NCI-H748 (cell line): Measurements from ENCODE around the gene LAMB3.
"Not testable (repeated sequence)": the region's sequence is repeated elsewhere in the genome, so short reads cannot be mapped to it uniquely, and the experiment has no call there.

Source experiments
- DNase-seq: peaks from one replicate; lab custom pipeline; 2025; ENCODE audit not compliant: unreplicated experiment; lab: John Stamatoyannopoulos, UW

Gene LAMB3

DNA sequence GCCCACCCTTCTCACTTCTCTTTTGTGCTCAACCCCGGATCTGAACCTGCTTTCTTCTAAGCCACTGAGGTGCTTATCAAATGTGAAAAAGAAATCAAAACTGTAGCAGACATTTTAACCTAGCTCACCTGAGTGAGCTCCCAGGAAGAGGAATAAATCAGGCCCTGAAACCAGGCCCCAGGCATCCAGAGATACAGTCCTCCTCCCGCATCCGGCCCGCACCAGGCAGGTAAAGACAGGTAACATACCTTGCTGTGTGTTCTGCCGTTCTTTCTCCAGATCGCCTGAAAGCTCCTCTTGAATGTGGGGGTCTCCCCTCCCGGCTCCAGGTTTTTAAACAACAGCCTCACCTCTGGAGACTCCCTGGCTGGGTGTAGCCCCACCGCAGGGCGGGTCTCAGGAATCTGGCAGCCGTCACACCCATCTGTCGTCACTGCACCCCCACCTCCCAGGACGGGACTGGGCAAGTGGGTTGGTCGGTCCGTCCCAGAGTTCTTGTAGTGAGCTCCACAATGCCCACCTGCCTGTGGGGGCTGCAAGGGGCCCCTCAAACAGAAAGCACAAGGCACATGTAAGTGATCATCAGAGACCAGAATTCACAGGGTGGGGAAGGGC, at the start of gene LAMB3:
Gene LAMB3 (minus strand): TSS at position 305 of the 615 bp plus-strand sequence. CDS start 1,481 bp downstream, outside the sequence.
- peak; percentile 15 for DNase-seq

DNA sequence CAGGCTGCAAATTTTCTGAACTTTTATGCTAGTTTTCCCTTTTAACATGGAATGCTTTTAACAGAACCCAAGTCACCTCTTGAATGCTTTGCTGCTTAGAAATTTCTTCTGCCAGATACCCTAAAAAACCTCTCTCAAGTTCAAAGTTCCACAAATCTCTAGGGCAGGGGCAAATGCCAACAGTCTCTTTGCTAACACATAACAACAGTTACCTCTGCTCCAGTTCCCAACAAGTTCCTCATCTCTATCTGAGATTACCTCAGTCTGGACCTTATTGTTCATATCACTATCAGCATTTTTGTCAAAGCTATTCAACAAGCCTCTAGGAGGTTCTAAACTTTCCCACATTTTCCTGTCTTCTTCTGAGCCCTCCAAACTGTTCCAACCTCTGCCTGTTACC, 48.5 kb upstream of the LAMB3 start:
- DNase-seq = not testable (repeated sequence)

DNA sequence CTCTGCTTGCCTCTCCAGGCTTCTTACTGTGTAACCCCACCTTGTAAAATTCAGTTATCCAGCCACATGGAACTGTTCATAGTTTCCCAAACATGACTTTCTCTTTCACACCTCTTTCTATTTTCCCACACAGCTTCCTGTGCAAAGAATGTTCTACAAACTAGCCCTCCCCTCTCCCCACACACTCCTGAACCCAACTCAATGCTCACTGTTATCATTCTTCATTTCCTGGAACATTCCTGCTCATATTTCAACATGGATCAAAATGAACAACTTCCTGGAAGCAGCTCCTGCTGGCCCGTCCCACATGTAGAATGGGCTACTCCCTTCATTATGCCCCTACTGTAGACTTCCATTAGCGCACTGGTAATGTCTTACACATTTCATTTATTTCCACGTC, 44.9 kb upstream of the LAMB3 start:
- no peak for DNase-seq

DNA sequence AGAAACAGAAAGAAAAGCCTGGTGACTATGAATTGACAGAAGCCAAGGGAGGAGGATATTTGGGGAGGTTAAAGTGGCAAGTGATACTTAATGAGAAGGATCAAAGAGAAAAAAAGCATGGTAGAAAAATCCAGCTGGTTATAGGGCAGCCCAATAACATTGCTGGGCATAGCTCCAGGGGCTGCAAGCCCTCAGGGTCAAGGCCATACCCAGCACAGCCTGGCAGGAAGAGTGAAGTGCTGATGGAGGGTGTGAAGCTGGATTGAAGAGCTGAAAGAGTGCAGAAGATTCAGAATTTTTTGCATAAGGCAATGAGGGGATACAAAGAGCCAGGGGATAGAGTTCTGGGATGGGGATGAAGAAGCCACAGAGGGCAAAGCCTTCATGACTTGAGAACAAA, 44.4 kb upstream of the LAMB3 start:
- no peak for DNase-seq

DNA sequence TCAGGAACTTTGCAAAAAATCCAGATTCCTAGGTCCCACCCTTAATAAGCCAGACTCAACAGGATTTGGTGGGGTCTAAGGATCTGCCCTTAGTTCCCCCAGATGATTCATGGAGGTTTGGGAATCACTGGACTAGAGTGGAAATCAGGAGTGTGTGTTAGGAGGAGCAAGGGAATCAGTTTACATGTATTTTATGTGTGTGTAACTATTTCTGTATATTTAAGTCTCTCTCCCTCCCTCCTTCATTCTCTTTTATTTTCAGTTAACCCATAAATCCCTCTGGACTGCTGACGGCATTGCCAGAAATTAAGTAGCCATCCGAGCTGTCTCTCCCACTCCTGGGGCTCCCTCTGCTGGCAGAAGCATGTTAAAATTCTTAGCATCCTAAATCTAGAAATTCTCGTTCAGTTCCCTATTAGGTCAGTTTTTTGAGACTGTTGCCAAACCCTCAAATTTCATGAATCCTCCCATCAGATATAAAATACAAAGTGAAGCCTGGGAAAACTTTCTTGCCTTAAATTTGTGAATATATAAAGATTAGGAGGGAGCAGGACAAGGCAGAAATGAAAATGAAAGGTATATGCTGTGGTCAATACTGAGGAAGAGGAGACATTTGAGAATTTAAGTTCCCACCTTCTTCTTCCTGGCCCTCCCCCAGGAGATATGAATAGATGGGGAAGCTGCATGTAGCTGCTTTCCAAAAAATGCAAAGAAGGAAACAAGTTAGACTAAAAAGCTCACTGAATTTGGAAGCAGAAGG, 40.7 kb upstream of the LAMB3 start:
- peak; percentile 77 for DNase-seq

DNA sequence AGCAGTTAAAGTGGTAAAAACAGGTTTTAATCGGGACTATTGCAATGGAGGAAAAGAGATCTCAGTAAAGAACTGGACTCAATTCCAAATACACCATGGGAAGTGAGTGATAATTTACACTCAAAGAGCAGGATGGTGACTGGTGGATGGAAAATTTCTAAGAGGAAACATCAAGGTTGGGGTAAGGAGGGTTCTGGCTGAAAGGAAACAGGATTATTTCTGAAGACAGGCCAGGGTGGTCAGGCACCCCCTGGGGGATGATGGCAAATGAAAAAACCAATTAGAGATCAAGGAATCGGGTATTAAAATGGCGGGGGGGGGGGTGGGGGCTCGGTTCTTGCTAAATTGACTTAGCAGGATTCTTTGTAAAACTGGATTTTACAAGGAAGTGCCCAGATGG, 40.1 kb upstream of the LAMB3 start:
- no peak for DNase-seq

DNA sequence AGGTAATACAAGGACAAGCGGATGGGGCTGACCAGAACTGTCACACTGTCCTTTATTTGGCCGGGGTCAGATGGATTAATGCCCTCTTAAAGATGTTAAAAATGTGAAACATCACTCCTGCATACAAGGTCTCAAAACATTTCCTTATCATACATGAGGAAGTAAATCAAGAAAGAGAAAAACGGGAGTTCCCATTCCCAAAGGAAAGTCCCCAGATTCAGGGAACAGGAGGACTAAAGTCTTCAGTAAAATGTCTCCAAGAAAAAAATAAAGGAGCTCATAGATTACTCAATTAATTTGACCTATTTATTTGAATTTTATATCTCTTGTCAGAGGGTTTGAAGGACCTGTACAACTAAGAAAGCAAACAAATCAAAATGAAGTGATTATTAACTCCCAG, 39.0 kb upstream of the LAMB3 start:
- no peak for DNase-seq

DNA sequence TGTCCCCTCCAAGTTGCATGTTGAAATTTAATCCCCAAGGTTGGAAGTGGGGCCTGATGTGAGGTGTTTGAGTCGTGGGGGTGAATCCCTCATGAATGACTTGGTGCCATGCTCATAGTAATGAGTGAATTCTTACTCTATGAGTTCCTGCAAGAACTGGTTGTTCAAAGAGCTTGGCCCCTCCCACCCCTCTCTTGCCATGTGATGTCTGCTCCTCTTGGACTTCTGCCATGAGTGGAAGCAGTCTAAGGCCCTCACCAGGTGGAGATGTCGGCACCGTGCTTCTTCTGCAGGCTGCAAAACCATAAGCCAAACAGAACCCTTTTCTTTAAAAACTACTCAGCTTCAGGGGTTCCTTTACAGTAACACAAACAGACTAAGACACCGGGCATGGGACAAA, 37.3 kb upstream of the LAMB3 start:
- DNase-seq = peak; percentile 1

DNA sequence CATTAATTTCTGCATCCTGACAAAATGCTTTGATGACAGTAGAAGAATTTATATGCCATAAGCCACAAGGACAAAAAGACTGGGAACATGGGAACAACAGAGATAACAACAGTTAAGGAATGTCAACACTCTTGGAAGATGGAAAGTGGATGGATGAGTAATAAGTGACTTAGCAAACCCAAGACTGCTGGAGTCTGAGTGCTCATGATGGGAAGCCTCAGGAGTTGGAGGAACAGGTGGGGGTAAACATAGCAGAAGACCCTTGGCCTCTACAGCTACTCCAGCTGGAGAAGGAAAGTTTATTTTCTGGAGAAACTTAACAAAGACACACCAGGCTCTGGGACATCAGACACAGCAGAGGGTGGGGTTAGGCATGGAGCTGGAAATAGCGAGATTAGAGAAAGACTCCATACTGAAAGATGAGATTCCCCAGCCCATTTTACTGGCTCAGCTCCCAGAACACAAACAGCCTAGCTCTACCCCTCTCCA, 36.6 kb upstream of the LAMB3 start:
- DNase-seq = no peak

DNA sequence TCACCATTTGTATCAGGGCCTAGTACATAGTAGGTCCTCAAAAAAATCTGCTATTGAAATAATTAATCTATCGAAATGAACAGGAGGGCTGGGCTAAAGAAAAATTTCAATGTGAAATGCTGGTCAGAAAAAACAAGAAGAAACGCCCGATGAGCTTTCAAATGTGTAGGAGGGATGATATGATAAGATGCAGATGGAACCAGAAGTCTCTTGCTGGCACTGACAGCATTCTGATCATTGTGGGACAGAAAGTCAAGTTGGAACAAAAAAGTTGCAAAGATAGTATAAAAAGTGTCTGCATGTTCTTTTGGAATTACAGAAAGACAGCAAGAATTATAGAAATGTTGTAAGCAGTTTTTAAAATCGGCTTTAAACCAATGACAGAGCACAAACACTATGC, 34.1 kb upstream of the LAMB3 start:
- no peak for DNase-seq

DNA sequence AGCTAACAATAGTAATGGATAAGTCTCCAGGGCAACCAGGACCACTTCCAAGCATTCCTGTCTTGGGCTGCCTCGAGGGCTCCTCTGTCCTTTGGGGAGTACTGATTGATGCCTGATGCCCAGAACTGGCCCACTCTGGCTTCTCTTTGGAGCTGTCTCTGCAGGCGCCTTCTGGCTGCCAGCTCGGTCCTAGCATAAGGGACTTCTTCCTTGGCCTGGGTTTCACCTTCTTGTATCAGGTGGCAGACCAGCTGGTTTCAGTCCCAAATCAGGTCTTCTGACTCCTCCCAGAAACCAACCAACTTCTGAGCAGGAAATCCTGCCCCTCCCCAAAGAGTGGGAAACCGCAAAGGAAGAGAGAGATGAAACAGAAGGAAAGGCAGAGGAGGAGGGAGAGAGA, 33.6 kb upstream of the LAMB3 start:
- DNase-seq = no peak

DNA sequence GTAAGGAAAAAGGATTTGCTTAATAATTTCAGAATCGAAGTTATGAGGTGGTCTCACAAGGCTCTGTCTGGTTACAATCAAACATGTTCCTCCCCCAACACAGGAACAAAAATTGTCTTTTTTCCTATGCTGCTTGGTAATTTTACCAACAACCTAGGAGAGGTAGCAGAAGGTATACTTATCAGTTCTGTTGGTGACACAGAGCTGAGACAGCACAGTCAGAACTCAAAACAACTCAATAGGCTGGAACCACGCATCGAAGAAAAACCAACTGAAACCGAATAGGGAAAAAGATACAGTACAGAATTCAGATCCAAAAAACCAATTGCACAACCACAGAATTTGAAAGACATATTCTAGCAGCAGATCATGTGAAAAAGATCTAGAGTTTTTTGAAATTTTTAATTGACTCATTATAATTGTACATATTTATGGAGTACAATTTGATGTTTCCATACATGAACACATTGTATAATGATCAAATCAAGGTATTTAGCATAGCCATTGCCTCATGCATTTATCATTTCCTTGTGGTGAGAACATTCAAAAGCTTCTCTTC, 26.8 kb upstream of the LAMB3 start:
- no peak for DNase-seq

DNA sequence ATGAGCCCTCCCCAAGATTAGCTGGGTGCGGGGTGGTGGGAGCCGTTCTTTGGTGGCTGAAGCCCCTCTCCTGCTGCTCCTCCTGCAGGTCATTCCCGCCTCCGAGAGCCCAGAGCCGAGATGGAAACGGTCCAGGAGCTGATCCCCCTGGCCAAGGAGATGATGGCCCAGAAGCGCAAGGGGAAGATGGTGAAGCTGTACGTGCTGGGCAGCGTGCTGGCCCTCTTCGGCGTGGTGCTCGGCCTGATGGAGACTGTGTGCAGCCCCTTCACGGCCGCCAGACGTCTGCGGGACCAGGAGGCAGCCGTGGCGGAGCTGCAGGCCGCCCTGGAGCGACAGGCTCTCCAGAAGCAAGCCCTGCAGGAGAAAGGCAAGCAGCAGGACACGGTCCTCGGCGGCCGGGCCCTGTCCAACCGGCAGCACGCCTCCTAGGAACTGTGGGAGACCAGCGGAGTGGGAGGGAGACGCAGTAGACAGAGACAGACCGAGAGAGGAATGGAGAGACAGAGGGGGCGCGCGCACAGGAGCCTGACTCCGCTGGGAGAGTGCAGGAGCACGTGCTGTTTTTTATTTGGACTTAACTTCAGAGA, 23.4 kb upstream of the LAMB3 start:
- peak; percentile 63 for DNase-seq

DNA sequence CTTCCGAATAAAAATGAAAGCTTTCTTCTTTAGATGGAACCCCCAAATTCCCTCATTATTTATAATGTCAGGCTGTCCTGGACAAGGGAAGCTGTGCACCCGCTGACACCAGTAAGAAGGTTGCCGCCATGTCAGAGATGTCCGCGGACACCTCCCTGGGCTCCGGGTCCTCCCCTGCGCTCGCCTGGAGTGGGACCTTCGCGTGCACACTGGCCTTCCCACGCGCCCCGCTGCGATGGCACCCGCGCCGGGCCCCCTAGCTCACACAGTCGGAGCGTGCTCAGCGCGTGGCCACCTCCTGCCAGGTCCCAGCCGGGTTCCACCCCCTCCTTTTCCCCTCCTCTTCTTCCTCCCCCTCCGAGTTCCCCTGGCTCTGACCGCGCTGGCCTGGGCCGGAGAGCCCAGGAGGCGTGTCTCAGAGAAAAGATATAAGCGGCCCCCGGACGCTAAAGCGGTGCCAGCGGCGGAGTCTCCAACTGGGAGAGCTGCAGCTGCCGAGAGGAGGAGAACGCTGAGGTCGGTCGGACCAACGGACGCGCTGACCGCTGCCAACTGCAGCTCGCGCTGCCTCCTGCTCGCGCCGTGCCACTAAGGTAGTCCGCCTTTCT, 22.8 kb upstream of the LAMB3 start, which contains the start of gene G0S2:
Gene G0S2 (plus strand): TSS at position 456 of the 608 bp plus-strand sequence. CDS start 273 bp downstream, outside the sequence.
- peak; percentile 82 for DNase-seq

DNA sequence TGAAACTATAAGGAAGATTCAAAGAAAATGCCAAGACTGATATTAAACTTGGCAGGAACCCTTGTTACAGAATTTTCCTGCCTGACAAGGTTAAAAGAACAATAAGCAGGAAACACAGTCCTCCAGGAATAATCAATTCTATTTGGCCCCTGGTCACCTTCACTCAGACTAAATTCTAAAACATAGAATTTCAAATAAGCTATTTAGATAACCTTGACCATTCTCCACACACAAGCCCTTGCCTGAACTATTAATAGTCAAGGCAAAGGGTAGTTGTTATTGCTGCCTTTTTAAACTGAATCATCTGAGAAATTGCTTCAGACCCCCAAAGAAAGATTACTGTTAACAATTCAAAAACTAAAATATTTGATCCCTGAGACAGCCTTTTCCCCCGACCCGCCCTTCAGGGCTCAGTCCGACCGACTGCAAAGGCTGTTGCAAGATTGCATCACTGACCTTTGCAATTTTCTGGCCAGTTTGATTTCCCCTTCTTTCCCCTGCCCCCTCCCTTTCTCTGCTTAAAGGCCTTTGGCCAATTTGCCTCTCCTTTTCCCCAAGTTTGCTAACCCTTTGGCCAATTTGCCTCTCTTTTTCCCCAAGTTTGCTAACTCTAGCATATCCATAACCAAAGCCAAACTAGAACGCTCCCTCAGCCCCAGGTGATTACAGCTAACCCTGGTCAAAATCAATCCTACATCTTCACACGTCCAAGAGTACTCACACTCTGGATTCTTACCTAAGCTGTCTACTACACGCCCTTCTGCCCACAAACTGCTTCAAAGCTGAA, 21.6 kb upstream of the LAMB3 start:
- no peak for DNase-seq

DNA sequence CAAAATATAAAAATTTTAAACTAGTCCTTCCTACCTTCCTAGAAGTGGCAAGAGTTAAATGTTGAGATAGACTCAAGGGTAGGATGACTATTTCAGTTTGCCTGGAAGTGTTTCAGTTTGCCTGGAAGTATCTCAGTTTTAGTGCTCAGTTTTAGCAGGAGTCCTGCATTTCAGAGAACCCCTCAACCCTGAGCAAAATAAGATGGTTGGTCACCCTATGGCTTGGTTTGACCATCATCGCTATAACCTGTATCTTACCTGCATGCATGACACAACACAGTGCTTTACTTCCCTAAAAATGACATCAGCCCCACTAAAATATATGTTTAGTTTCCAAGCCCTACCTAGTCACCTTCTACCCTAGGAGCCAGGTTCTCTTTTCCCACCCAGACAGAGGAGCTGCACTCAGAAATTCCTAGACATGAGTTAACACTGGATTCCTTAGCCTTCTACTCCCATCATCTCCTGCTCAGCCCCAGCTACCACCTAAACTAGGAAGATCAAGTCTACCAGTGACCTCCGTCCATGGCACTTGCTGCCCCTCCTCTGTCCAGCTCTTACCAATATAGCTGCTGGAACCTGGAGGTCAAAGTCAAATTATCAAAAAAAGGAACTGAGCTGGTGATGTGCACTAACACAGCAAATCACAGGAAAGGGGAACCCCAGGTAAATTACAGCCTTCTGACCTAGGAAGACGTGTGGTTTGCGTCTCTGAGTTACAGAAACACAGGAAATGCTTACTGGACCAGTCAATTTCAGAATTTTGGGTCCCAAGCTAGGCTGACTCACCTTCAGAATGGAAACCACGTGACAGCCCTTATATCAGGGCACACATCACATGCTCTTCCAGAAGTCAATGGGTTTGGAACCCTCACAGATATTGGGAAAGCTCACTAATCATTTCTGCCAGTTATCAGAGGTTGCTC, 20.7 kb upstream of the LAMB3 start:
- no peak for DNase-seq

DNA sequence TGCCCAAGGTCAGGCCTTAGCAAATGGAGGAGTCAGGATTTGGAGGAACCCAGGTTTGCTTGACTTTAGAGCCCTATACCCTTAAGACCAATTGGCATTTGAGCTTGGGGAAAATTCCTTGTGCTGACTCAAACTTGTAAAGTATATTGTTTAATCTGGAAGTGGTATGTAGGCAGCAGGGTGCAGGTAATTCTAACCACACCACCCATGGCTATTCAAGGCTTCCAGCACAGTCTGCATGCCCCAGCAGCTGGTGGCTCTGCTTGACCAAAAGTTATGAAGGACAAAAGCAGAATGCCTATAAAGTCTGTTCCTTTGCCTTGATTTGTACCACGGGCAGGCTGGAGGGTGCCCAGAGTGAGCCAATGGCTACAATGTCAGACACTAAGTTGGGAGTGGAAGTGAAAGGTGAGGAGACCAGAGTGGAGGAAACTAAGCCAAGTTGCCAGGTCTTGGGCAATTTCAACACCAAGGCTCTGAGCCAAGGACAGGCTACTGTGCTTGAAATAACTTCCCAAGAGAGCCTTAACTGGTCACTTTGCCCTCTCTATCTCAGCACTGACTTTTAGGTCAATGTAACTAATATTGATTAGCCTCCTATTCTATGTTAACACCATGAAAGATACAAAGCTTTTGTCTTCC, 18.3 kb upstream of the LAMB3 start:
- no peak for DNase-seq

DNA sequence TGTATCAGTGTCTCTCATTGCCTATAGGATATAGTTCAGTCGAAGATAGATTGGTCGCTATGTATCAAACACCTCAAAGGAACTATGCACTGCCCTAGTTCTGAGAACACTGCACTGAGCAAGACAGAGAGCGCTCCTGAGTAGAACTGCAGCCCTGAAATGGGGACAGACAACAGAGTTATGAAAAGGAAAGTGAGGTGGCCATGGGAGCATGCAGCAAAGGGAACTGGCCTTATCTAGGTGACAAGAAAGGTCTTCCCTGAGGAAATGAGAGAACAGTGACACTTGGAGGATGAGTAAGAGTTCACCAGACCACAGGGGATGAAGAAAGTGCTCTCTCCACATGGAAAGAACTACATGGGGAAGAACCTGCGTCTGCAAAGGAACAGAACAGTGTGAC, 15.5 kb upstream of the LAMB3 start:
- DNase-seq = no peak

DNA sequence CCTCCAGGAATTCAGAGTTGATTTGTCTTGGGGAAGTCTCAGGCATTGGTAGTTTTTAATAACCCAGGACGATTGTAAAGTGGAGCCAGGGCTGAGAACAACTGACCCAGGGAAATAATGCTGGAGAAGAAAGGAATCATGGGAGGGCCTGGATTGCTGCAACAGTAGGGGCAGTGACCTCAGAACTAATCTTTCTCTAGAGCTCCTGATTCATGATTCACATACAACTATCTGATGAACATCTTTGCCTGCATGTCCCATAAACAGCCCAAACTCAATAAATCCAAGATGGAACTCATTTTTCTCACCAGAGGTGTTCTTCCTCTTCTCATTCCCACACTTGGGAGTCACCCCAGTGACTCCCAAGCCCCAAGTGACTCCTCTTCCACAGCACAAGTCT, 14.9 kb upstream of the LAMB3 start:
- no peak for DNase-seq
